Measurements from ENCODE around the gene COLEC12.

Gene COLEC12

DNA sequence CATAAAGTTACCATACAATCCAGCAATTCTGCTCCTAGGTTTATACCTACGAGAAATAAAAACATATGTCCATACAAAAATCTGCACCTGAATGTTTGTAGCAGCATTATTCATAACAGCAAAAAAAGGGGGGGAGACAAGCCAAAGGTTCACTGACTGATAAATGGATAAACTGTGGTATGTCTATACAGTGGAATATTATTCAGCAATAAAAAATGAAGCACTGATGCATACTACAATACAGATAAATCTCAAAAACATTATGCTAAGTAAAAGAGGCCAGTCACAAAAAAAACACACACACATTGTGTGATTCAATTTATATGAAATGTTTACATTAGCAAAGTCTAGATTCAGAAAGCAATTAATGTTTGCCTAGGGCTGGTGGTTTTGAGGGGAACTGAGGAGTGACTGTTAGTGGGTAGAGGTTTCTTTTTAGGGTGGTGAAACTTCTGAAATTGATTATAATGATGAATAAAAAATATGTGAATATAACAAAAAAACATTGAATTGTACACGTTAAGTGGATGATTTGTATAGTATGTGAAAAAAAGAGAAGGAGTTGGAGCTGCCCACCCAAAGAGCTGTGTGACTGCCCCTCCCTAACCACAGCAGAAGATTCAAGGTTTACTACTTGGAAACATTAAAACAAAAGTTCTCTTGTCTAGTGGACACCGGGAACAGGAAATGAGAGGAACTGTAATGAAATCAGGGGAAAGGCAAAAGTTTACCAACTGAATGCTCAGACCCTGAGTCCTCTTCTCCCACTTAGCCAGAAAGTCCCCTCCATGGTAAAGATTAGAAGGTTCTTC, 13.4 kb downstream of the COLEC12 start:
- H3K9ac ChIP-seq (ENCODE audit: low read depth, low read length) = no peak overlapping the region
- H3K4me3 ChIP-seq (ENCODE audit: low read depth, low read length) = no peak overlapping the region
- H3K36me3 ChIP-seq (ENCODE audit: control insufficient read depth, insufficient read depth, low read length) = no peaks in the 10 kb centered on the region
- H3K4me1 ChIP-seq (ENCODE audit: control insufficient read depth, insufficient read depth, low read length) = no peaks in the 10 kb centered on the region
- no peaks in the 10 kb centered on the region for H3K27me3 ChIP-seq (ENCODE audit: control insufficient read depth, insufficient read depth, low read length)
- H3K9me3 ChIP-seq (ENCODE audit: control insufficient read depth, insufficient read depth, low read length) = no peaks in the 10 kb centered on the region

DNA sequence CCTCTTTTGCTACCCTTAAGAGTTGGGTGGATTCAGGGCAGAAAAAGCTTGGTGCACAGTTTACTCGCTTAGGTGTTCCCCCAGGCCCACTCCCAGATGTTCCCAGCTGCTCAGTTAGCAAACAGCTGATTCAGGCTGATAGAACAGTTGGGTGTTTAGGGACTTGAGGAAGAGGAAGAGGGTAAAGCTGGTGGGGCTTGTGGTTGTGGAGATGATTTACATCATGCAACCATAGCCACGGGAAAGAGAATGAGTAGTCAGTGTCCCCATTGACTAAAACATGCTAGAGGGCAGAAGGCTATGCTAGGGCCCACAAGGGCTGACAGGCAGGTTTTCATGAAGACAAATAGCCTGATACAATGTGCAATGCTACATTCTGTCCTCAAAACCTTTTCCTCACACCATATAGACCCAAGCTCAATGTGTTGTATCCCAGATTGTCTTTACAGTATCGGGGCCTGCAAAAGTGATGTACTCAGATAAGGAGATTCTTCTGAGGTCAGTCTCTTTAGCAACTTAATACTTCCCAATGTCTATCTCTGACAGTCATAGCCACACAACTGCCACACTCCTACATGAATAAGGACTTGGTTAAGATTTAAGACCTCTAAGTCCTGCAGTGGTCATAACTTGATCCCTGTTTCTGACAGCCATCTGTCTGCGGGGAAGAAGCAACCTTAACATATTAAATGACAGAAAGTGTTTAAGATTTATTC, 15.6 kb downstream of the COLEC12 start:
- Histone ChIP-seq H3K36me3 (ENCODE audit: control insufficient read depth, insufficient read depth, low read length) (no peaks in the 10 kb centered on the region), H3K9ac (ENCODE audit: low read depth, low read length) (no peak overlapping the region), H3K4me1 (ENCODE audit: control insufficient read depth, insufficient read depth, low read length) (no peaks in the 10 kb centered on the region), H3K27me3 (ENCODE audit: control insufficient read depth, insufficient read depth, low read length) (no peaks in the 10 kb centered on the region), H3K4me3 (ENCODE audit: low read depth, low read length) (no peak overlapping the region), H3K9me3 (ENCODE audit: control insufficient read depth, insufficient read depth, low read length) (no peaks in the 10 kb centered on the region)

DNA sequence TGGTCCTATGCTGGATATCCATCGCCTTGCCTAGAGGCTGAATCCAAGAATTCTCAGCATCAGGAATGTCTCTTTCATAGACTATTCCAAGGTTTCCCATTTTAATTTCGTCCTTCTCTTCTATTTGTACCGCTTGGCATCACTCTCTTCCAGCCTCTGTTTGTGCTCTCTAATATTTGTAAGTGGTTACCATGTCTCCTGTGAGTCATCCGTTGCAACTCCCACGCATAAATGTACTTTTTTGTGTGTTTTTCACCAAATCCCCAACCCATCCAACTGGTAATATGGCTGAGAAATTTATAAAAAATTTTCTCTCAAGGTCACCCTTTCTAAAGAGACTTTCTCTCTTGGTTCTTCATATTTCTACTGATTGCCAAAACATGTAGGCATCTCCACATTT, 21.8 kb downstream of the COLEC12 start:
- H3K9me3 ChIP-seq (ENCODE audit: control insufficient read depth, insufficient read depth, low read length) = no peaks in the 10 kb centered on the region
- no peaks in the 10 kb centered on the region for H3K27me3 ChIP-seq (ENCODE audit: control insufficient read depth, insufficient read depth, low read length)
- H3K9ac ChIP-seq (ENCODE audit: low read depth, low read length) = no peak overlapping the region
- H3K4me1 ChIP-seq (ENCODE audit: control insufficient read depth, insufficient read depth, low read length) = peaks cover 6% of the 10 kb centered on the region
- no peaks in the 10 kb centered on the region for H3K36me3 ChIP-seq (ENCODE audit: control insufficient read depth, insufficient read depth, low read length)
- H3K4me3 ChIP-seq (ENCODE audit: low read depth, low read length) = no peak overlapping the region

DNA sequence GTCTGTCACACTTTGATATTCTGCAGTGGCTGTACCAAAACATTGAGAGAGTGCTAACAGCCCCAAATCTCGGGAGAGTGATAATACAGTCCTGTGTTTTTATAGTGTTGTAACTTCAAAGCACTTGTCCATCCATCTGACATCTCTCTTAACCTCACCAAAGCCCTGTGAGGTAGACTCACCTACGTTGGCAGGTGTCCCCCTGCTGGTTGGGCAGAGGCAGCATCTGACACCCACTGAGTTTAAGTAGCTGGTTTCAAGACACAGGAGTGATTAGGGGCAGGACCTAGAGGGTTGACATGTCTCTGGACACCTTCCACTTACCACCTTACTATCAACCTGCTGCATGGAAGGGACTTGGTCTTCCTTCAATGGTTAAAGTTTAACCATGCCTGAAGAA, 22.9 kb downstream of the COLEC12 start:
- Histone ChIP-seq H3K36me3 (ENCODE audit: control insufficient read depth, insufficient read depth, low read length) (no peaks in the 10 kb centered on the region), H3K4me1 (ENCODE audit: control insufficient read depth, insufficient read depth, low read length) (peaks cover 6% of the 10 kb centered on the region), H3K27me3 (ENCODE audit: control insufficient read depth, insufficient read depth, low read length) (no peaks in the 10 kb centered on the region), H3K9ac (ENCODE audit: low read depth, low read length) (no peak overlapping the region), H3K9me3 (ENCODE audit: control insufficient read depth, insufficient read depth, low read length) (no peaks in the 10 kb centered on the region), H3K4me3 (ENCODE audit: low read depth, low read length) (no peak overlapping the region)

DNA sequence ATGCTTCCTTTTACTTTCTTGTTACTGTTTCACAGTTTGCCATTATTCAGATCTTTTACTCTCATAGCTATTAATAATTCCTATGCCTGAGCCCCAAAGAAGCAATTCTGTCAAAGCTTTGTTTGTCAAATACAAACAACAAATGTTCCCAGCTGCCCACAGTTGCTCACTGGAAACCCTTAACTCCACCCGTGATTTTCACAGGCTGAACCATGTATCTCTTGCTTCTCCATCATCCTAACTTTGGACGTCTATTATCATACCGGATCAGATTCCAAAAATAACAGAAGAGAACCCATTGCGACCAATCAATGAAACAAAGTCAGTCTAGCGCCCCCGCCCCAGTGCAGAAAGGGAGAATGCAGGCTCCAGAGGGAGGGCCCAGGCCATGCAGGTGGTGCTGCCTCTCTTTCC, 24.2 kb downstream of the COLEC12 start:
- Histone ChIP-seq H3K9ac (ENCODE audit: low read depth, low read length) (no peak overlapping the region), H3K9me3 (ENCODE audit: control insufficient read depth, insufficient read depth, low read length) (no peaks in the 10 kb centered on the region), H3K27me3 (ENCODE audit: control insufficient read depth, insufficient read depth, low read length) (no peaks in the 10 kb centered on the region), H3K4me1 (ENCODE audit: control insufficient read depth, insufficient read depth, low read length) (peaks cover 6% of the 10 kb centered on the region), H3K36me3 (ENCODE audit: control insufficient read depth, insufficient read depth, low read length) (no peaks in the 10 kb centered on the region), H3K4me3 (ENCODE audit: low read depth, low read length) (no peak overlapping the region)

DNA sequence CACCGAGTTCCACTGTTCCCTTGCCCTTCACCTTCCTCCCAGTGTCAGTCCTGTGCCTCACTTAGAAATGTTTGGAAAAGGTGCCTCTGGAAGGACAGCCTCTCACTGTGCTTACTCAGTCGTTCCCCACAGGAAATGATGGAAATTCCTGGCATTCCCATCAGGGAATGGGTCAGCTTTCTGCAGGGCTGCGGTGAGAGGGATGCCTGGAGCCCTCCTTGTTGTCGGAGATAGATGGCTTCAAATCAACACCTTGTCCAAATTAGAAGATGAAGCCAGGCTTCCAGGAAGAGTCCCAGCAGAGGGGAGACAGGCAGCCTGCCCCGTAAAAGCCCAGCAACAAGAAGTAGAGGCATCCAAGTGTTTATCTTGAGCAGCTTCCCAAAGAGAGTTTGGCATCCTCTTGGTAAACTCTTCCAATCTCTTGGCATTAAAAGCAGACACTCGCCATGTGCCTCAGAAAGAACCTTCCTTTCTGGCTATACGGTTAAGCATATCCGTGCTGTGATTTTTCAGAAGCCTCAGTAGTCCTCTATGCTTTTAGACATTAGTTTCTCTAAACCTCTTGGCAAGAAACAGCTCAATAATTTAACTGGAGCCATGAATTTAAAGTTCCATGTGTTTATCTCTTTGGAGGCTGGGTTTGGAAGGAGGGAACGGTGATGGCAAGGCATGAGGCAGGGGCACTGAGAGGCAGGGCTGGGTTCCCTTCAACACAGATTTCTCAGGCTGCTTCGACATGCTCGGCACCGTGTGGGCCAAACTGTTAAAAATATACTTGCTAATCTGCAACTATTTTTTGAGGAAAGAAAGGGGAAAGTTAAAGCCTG, 25.1 kb downstream of the COLEC12 start:
- H3K36me3 ChIP-seq (ENCODE audit: control insufficient read depth, insufficient read depth, low read length) = no peaks in the 10 kb centered on the region
- no peak overlapping the region for H3K9ac ChIP-seq (ENCODE audit: low read depth, low read length)
- no peak overlapping the region for H3K4me3 ChIP-seq (ENCODE audit: low read depth, low read length)
- no peaks in the 10 kb centered on the region for H3K27me3 ChIP-seq (ENCODE audit: control insufficient read depth, insufficient read depth, low read length)
- H3K9me3 ChIP-seq (ENCODE audit: control insufficient read depth, insufficient read depth, low read length) = no peaks in the 10 kb centered on the region
- H3K4me1 ChIP-seq (ENCODE audit: control insufficient read depth, insufficient read depth, low read length) = peaks cover 6% of the 10 kb centered on the region

DNA sequence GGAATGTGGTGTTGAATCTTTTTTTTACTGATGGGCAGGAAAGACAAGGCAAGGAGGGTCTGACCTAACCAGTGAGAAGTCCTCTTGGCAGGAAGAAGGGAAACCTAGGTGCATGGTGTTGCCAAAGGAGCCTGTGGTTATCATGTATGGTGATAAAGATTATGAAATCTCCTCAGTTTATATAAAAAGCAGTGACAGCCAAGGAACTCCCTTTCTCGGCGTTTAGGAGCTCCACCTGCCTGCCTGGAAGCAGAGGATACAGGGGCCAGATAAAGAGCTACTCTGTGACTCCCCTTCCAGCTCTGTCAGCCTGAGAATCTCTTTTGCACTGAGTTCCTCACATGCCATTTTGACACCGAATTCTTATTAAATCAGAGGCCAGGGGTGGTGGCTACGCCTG, 26.1 kb downstream of the COLEC12 start:
- H3K27me3 ChIP-seq (ENCODE audit: control insufficient read depth, insufficient read depth, low read length) = no peaks in the 10 kb centered on the region
- no peaks in the 10 kb centered on the region for H3K36me3 ChIP-seq (ENCODE audit: control insufficient read depth, insufficient read depth, low read length)
- H3K4me3 ChIP-seq (ENCODE audit: low read depth, low read length) = no peak overlapping the region
- H3K9me3 ChIP-seq (ENCODE audit: control insufficient read depth, insufficient read depth, low read length) = no peaks in the 10 kb centered on the region
- H3K4me1 ChIP-seq (ENCODE audit: control insufficient read depth, insufficient read depth, low read length) = peaks cover 6% of the 10 kb centered on the region
- H3K9ac ChIP-seq (ENCODE audit: low read depth, low read length) = no peak overlapping the region

DNA sequence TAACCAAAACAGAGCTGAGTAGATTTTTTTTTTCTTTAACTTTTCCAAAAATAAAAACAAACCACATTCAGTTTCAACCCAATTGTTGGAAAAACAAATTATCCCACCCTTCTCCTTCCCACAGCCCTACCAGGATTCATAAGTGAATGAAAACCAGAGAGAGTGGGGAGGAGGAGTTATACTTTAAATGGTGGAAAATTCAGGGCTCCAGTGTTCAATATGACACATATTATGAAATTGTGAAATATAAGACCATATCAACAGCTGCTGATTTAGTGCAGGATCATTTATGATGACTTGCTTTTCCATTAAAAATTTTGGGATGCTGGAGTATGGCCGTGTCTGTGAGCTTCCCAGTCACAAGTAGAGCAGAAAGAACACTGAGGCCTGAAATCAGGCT, 26.7 kb downstream of the COLEC12 start:
- H3K4me3 ChIP-seq (ENCODE audit: low read depth, low read length) = no peak overlapping the region
- no peak overlapping the region for H3K9ac ChIP-seq (ENCODE audit: low read depth, low read length)

DNA sequence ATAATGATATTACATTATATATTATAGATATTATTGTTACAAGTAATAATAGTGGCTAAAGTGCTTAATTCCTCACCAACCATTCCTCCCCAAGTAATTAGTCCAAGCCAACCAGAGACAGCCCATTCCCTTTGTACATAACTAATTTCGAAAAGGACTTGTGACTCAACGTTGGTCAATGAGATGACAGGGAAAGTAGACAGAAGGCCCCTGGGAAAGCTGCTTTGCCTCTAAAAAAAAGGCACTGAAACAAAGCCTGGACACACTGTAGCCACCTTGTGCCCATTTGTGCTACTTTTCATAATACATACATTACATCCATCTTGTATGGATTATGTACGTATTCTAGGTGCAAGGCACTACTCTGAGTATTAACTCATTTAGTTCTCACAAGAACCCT, 28.8 kb downstream of the COLEC12 start:
- H3K4me1 ChIP-seq (ENCODE audit: control insufficient read depth, insufficient read depth, low read length) = peaks cover 6% of the 10 kb centered on the region
- no peak overlapping the region for H3K9ac ChIP-seq (ENCODE audit: low read depth, low read length)
- no peaks in the 10 kb centered on the region for H3K36me3 ChIP-seq (ENCODE audit: control insufficient read depth, insufficient read depth, low read length)
- H3K4me3 ChIP-seq (ENCODE audit: low read depth, low read length) = no peak overlapping the region
- no peaks in the 10 kb centered on the region for H3K27me3 ChIP-seq (ENCODE audit: control insufficient read depth, insufficient read depth, low read length)
- no peaks in the 10 kb centered on the region for H3K9me3 ChIP-seq (ENCODE audit: control insufficient read depth, insufficient read depth, low read length)

More for the DNA sequence above, 26.7 kb downstream of the COLEC12 start:
- H3K36me3 ChIP-seq (ENCODE audit: control insufficient read depth, insufficient read depth, low read length) = no peaks in the 10 kb centered on the region
- no peaks in the 10 kb centered on the region for H3K27me3 ChIP-seq (ENCODE audit: control insufficient read depth, insufficient read depth, low read length)
- peaks cover 6% of the 10 kb centered on the region for H3K4me1 ChIP-seq (ENCODE audit: control insufficient read depth, insufficient read depth, low read length)
- H3K9me3 ChIP-seq (ENCODE audit: control insufficient read depth, insufficient read depth, low read length) = no peaks in the 10 kb centered on the region

DNA sequence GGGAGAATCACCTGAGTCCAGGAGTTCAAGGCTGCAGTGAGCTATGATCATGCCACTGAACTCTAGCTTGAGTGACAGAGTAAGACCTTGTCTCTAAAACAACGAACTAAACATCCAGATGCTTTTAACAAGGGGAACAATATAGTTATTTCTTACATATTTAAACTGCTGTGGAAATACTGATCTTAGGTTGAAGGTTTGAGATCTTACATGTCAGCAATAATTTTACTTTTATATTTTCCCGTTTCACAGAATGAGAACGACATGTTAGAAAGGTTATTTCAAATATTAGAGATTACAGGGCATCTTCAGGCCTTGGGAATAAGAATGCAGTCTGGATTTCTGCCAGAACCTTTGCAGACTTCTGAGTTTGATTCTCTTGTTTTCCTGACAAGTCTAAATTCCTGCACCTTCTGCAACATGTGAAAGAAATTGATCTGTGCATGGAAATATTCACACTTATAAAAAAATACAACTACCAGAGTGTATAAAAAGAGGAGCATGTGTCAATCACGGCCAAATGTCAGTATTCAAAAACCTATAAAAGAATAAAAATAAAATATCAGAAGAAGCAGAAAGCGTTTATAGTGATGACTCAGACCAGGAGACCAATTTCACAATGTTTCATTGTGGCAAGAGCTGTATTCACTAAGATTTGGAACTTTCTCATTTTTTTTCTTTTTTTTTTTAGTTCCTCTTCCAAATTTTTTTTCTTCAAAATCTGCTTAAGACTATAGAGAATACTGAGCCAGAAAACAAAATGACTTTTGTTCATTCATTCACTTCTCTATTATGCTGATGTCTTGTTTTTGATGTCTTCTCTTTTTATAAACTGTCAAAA, 29.6 kb downstream of the COLEC12 start:
- Histone ChIP-seq H3K4me3 (ENCODE audit: low read depth, low read length) (no peak overlapping the region), H3K36me3 (ENCODE audit: control insufficient read depth, insufficient read depth, low read length) (no peaks in the 10 kb centered on the region), H3K27me3 (ENCODE audit: control insufficient read depth, insufficient read depth, low read length) (no peaks in the 10 kb centered on the region), H3K9ac (ENCODE audit: low read depth, low read length) (no peak overlapping the region), H3K4me1 (ENCODE audit: control insufficient read depth, insufficient read depth, low read length) (peaks cover 6% of the 10 kb centered on the region), H3K9me3 (ENCODE audit: control insufficient read depth, insufficient read depth, low read length) (no peaks in the 10 kb centered on the region)
